Stimulated activated CD4-positive, alpha-beta T cell treated with anti-CD3 and anti-CD28 coated beads, Interleukin-2, amount 100 ng/mL, for 24 hours (primary cell): ENCODE measurements around the gene C9orf152.
"Not testable (repeated sequence)": the region's sequence is repeated elsewhere in the genome, so short reads cannot be mapped to it uniquely, and the experiment has no call there.

Source experiments
- DNase-seq, 2 donors: peaks; one replicate each; pipeline ENCODE4 v3.0.0-alpha.2; 2020

Gene C9orf152

GRCh38 chr9:110214090-110214489, 6.1 kb upstream of the C9orf152 start:
- no peak for DNase-seq

GRCh38 chr9:110213413-110214044, 5.6 kb upstream of the C9orf152 start:
- no peak for DNase-seq

- no peak for DNase-seq
Measured at GRCh38 chr9:110207071-110207641, 803 bp downstream of the C9orf152 start.

- DNase-seq = no peak
Measured at GRCh38 chr9:110206389-110206788, 1.6 kb downstream of the C9orf152 start.

GRCh38 chr9:110205612-110206011, 2.3 kb downstream of the C9orf152 start:
- DNase-seq = not testable (repeated sequence)

- DNase-seq = no peak
Measured at GRCh38 chr9:110202232-110202631, 5.7 kb downstream of the C9orf152 start.

- DNase-seq = no peak
Measured at GRCh38 chr9:110199643-110200042, 8.3 kb downstream of the C9orf152 start.

- no peak for DNase-seq
Measured at GRCh38 chr9:110198357-110198756, 9.6 kb downstream of the C9orf152 start.

- DNase-seq = no peak
Measured at GRCh38 chr9:110197330-110198187, 10.4 kb downstream of the C9orf152 start.

GRCh38 chr9:110196084-110196499, 11.9 kb downstream of the C9orf152 start:
- DNase-seq = not testable (repeated sequence)

- DNase-seq = no peak
Measured at GRCh38 chr9:110192531-110193261, 15.3 kb downstream of the C9orf152 start.

GRCh38 chr9:110191615-110192014, 16.3 kb downstream of the C9orf152 start:
- DNase-seq = no peak

GRCh38 chr9:110189559-110190320, 18.2 kb downstream of the C9orf152 start:
- no peak for DNase-seq

- no peak for DNase-seq
Measured at GRCh38 chr9:110188991-110189390, 19.0 kb downstream of the C9orf152 start.

GRCh38 chr9:110188101-110188500, 19.9 kb downstream of the C9orf152 start:
- DNase-seq = no peak

- DNase-seq = no peak
Measured at GRCh38 chr9:110187126-110187525, 20.8 kb downstream of the C9orf152 start.

- DNase-seq = no peak
Measured at GRCh38 chr9:110186254-110186653, 21.7 kb downstream of the C9orf152 start.

GRCh38 chr9:110185806-110186205, 22.2 kb downstream of the C9orf152 start:
- no peak for DNase-seq

- peak; percentile 54 to 57 for DNase-seq
Measured at GRCh38 chr9:110183208-110184145, 24.5 kb downstream of the C9orf152 start.

- no peak for DNase-seq
Measured at GRCh38 chr9:110180511-110181434, 27.2 kb downstream of the C9orf152 start.
